ENCODE measurements around the gene KDM4C.

KDM4C gene

GRCh38 chr9:7042124-7042523, 284.4 kb downstream of the KDM4C start:
- DNase-seq (ENCODE audit: low read depth in 2 of 2): no peak

- DNase-seq (ENCODE audit: low read depth in 2 of 2): no peak
These were observed 287.6 kb downstream of the KDM4C start for GRCh38 chr9:7045361-7045760.

- DNase-seq (ENCODE audit: low read depth in 2 of 2): no peak
These were observed 293.9 kb downstream of the KDM4C start for GRCh38 chr9:7051711-7052110.

GRCh38 chr9:7053903-7054302, 296.1 kb downstream of the KDM4C start:
- DNase-seq (ENCODE audit: low read depth in 2 of 2): no peak

GRCh38 chr9:7055171-7055903, 297.6 kb downstream of the KDM4C start:
- DNase-seq (ENCODE audit: low read depth in 2 of 2): no peak

GRCh38 chr9:7056254-7056653, 298.5 kb downstream of the KDM4C start:
- no peak for DNase-seq (ENCODE audit: low read depth in 2 of 2)

- DNase-seq (ENCODE audit: low read depth in 2 of 2): no peak
These were observed 300.7 kb downstream of the KDM4C start for GRCh38 chr9:7058473-7058872.

GRCh38 chr9:7067169-7067568, 309.4 kb downstream of the KDM4C start:
- no peak for DNase-seq (ENCODE audit: low read depth in 2 of 2)

GRCh38 chr9:7071916-7072315, 314.1 kb downstream of the KDM4C start:
- no peak for DNase-seq (ENCODE audit: low read depth in 2 of 2)

GRCh38 chr9:7073706-7074105, 315.9 kb downstream of the KDM4C start:
- DNase-seq (ENCODE audit: low read depth in 2 of 2): no peak

GRCh38 chr9:7075154-7075553, 317.4 kb downstream of the KDM4C start:
- DNase-seq (ENCODE audit: low read depth in 2 of 2): no peak

GRCh38 chr9:7079051-7079450, 321.3 kb downstream of the KDM4C start:
- DNase-seq (ENCODE audit: low read depth in 2 of 2): no peak

- no peak for DNase-seq (ENCODE audit: low read depth in 2 of 2)
These were observed 323.4 kb downstream of the KDM4C start for GRCh38 chr9:7081065-7081600.

- no peak for DNase-seq (ENCODE audit: low read depth in 2 of 2)
These were observed 325.4 kb downstream of the KDM4C start for GRCh38 chr9:7083192-7083591.

- no peak for DNase-seq (ENCODE audit: low read depth in 2 of 2)
These were observed 327.6 kb downstream of the KDM4C start for GRCh38 chr9:7085357-7085756.

GRCh38 chr9:7086389-7086788, 328.6 kb downstream of the KDM4C start:
- no peak for DNase-seq (ENCODE audit: low read depth in 2 of 2)

- no peak for DNase-seq (ENCODE audit: low read depth in 2 of 2)
These were observed 330.8 kb downstream of the KDM4C start for GRCh38 chr9:7088611-7089010.

- no peak for DNase-seq (ENCODE audit: low read depth in 2 of 2)
These were observed 331.8 kb downstream of the KDM4C start for GRCh38 chr9:7089406-7090193.

- no peak for DNase-seq (ENCODE audit: low read depth in 2 of 2)
These were observed 335.3 kb downstream of the KDM4C start for GRCh38 chr9:7093040-7093439.

- no peak for DNase-seq (ENCODE audit: low read depth in 2 of 2)
These were observed 336.3 kb downstream of the KDM4C start for GRCh38 chr9:7094052-7094451.

GRCh38 chr9:7094576-7094975, 336.8 kb downstream of the KDM4C start:
- DNase-seq (ENCODE audit: low read depth in 2 of 2): no peak

- no peak for DNase-seq (ENCODE audit: low read depth in 2 of 2)
These were observed 337.3 kb downstream of the KDM4C start for GRCh38 chr9:7095058-7095457.
